GM04503 (cell line): ENCODE results near the gene ARIH1.

ENCODE experiments used
- DNase-seq: peaks from one replicate; pipeline ENCODE4 v3.0.0-alpha.2; 2012; ENCODE audit warnings: low read depth

Gene ARIH1

GRCh38 chr15:72487070-72487797, 13.1 kb downstream of the ARIH1 start:
- DNase-seq = no peak

DNA sequence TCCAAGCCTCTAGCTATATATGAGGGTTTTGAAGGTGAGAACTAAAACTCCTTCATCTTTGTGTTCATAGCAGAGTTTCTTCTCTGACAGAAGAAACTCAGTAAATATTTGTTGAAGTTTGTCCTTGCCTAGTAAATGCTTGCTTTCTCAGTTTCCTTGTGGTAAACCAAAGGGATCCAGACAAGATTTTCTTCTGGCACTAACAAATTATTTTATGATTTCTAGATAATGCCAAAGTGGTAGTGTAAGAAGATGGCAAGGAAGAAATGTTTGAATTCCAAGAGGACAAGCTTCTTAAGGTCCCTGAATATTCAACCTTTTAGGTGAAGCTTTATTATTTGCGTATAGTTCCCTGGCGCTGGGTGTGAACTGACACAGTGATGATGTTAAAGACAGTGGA, 14.4 kb downstream of the ARIH1 start:
- DNase-seq = no peak

GRCh38 chr15:72489943-72490554, 15.9 kb downstream of the ARIH1 start:
- DNase-seq = no peak

DNA sequence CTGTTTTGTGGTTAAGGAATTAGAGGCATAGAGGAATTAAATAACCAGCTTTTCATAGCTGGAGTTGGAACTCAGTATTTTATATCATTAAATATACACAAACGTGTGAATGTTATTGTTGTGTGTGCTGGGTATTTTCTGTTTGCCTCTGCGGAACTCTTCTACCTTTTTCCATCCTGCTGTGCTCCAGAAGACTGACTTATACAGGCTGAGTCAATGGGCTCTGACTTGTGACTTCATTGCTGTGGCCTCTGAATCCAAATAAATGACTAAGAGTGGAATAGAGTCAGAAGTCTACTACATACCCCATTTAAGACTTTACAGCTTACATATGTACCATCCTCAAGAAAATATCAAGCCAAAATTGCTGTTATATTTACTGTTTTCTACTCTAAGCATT, 17.6 kb downstream of the ARIH1 start:
- DNase-seq = no peak

- no peak for DNase-seq
Measured at GRCh38 chr15:72492733-72493132, 18.6 kb downstream of the ARIH1 start.

- no peak for DNase-seq
Measured at GRCh38 chr15:72493220-72493619, 19.1 kb downstream of the ARIH1 start.

DNA sequence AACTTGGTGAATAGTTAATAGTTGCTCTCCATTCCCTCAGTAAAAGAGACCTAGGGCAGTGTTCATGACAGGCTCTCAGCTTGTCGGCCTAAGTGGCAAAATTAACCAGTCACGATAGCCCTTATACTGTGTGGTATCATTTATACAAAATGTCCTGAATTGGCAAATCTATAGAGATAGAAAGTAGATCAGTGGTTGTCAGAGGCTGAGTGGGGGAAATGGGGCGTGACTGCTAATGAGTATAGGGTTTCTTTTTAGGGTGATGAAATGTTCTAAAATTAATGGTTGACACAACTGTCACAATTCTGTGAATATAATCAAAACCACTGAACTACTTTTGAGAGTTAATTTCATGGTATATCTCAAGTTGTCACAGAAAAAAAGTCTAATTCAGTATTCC, 20.9 kb downstream of the ARIH1 start:
- DNase-seq = no peak

DNA sequence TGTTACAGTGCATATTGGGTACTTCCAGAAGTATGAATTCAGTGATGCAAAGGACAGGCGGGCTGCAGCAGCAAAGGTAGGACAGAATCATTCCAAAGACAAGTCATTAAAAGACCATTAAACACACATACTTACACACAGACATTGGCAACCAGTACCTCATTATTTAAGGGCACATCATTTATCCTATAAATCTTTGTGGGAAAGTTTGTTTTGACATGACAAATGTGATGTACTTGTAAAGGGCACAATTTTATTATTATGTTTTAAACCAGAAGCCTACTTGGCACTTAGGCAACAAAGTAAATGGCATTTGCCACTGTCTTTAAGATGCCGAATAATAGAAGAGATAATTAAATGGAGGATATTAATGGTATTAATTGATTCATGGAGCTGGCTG, 22.7 kb downstream of the ARIH1 start:
- DNase-seq = no peak

- DNase-seq = no peak
Measured at GRCh38 chr15:72497402-72497801, 23.3 kb downstream of the ARIH1 start.

- no peak for DNase-seq
Measured at GRCh38 chr15:72502220-72502809, 28.2 kb downstream of the ARIH1 start.

GRCh38 chr15:72503147-72503546, 29.0 kb downstream of the ARIH1 start:
- no peak for DNase-seq

GRCh38 chr15:72507402-72508092, 33.4 kb downstream of the ARIH1 start:
- no peak for DNase-seq

DNA sequence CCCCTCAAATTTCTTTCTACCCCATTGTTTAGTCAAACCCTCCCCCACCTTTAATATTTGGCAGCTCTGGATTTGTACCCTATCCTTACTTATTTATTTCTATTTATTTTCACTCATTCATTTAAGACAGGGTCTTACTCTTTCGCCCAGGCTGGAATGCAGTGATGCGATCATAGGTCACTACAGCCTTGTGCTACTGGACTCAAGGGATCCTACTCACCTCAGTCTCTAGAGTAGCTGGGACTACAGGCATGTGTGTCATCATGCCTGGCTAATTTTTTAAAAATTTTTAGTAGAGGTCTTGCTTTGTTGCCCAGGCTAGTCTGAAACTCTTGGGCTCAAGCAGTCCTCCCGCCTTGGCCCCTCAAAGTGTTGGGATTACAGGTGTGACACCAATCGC, 35.4 kb downstream of the ARIH1 start:
- no peak for DNase-seq

GRCh38 chr15:72511536-72511935, 37.4 kb downstream of the ARIH1 start:
- peak; percentile 34 for DNase-seq

GRCh38 chr15:72515591-72516389, 41.7 kb downstream of the ARIH1 start:
- DNase-seq = peak; percentile 23

DNA sequence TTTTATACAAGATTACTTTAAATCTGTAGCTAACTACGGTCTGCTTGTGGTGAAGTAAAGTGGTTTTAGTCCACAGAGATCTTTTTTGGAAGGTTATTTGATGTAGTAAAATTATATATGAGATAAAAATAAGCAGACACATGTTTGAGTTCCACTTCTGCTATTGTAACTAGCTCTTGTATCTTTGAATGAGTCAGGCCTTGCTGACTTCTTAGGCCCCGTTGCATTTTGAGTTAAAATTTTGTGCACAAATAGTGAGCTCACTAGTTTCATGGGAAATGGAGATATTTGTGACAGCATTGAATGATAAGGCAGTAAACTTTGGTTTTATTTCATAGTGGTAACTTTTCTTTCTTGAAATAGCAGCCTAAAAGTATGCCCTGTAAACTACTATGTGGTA, 42.6 kb downstream of the ARIH1 start:
- DNase-seq = no peak

- DNase-seq = no peak
Measured at GRCh38 chr15:72521682-72522081, 47.6 kb downstream of the ARIH1 start.

DNA sequence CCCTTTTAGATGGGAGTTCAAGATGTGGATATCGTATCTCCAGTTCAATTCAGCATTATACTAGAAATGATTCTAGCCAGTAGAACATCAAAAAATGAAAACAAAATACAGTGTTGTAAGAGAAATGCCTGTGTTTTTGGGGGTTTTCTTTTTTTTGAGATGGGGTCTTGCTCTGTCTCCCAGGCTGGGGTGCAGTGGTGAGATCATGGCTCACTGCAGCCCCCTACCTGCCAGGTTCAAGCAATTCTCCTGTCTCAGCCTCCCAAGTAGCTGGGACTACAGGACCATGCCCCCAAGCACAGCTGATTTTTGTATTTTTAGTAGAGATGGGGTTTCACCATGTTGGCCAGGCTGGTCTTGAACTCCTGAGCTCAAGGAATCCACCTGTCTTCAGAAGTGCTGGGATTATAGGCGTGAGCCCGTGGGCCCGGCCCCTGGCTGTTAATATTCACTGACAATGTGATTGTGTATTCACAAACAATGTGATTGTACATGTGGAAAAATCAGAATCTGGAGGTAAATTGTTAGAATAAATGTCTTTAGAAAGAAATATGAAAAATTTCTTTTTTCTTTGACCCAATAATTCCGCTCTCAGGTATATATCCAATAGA, 59.0 kb downstream of the ARIH1 start:
- no peak for DNase-seq

GRCh38 chr15:72534523-72534922, 60.4 kb downstream of the ARIH1 start:
- no peak for DNase-seq

GRCh38 chr15:72535911-72536310, 61.8 kb downstream of the ARIH1 start:
- no peak for DNase-seq

DNA sequence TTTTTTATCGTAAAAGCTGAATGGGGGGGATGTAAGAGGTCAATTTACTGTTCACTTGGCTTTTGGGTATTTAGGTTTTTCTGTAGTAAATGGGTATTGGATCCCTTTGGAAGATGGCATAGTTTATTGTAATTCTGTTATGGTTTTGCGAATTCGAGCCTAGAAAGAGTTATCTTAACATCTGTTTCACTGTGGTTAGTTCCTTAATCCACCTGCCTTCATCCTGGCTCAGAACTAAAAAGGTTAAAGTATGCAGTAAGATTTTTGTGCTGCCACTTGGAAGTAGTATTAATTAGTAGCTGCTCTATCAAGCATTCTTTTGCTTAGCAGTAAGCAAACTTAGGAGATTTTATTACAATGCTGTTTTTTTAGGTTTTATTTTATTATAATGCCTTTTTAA, 62.4 kb downstream of the ARIH1 start:
- DNase-seq = no peak

DNA sequence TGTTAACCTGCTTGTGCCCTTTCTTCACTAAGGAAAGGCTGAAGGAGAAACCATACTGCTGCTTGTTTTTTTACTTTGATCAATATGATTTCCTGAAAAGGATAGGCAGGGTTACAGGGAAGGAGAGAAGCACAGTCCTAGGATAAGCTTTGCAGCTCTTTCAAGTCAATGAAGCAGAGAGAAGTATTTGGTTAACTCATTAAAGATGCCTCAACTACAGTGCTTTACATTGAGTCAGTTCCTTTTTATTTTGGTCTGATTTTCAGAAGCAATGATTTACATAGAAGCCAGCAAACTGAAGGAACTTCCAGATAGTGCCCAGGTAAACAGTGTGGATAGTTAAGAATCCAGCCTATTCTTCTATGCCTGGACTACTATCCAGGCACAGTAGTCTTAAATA, 64.8 kb downstream of the ARIH1 start:
- DNase-seq = no peak
